HG03045 (cell line): ENCODE results near the gene ERBB3.
A peak's percentile ranks its signal among the peaks of the same experiment; 100 is the strongest.

Experiments used
- ATAC-seq: cut with Tn5 transposase; IDR thresholded peaks from one replicate; pipeline ENCODE4 v1.9.1; 2021; ENCODE audit warnings: mild to moderate bottlenecking, moderate library complexity; ENCODE audit not compliant: unreplicated experiment

Gene ERBB3

GRCh38 chr12:56078931-56079722 lies 838 bp upstream of the ERBB3 start:
- peak; percentile 58 for ATAC-seq

- ATAC-seq: no peak
Observed at GRCh38 chr12:56080556-56081138, 682 bp downstream of the ERBB3 start.

GRCh38 chr12:56081393-56082347 lies 1.7 kb downstream of the ERBB3 start:
- no peak for ATAC-seq

GRCh38 chr12:56082382-56082781 lies 2.4 kb downstream of the ERBB3 start:
- ATAC-seq: no peak

- ATAC-seq: no peak
Observed at GRCh38 chr12:56082967-56083366, 3.0 kb downstream of the ERBB3 start.

- no peak for ATAC-seq
Observed at GRCh38 chr12:56084958-56085543, 5.1 kb downstream of the ERBB3 start.

GRCh38 chr12:56086096-56086495 lies 6.1 kb downstream of the ERBB3 start:
- no peak for ATAC-seq

- no peak for ATAC-seq
Observed at GRCh38 chr12:56086608-56087007, 6.6 kb downstream of the ERBB3 start.

- no peak for ATAC-seq
Observed at GRCh38 chr12:56087220-56087619, 7.3 kb downstream of the ERBB3 start.

GRCh38 chr12:56097738-56098137 lies 17.8 kb downstream of the ERBB3 start:
- ATAC-seq: no peak

- ATAC-seq: no peak
Observed at GRCh38 chr12:56098592-56098991, 18.6 kb downstream of the ERBB3 start.

- ATAC-seq: no peak
Observed at GRCh38 chr12:56099787-56100186, 19.8 kb downstream of the ERBB3 start.

- ATAC-seq: no peak
Observed at GRCh38 chr12:56101045-56101444, 21.1 kb downstream of the ERBB3 start.

GRCh38 chr12:56102683-56103065 lies 22.7 kb downstream of the ERBB3 start:
- ATAC-seq: no peak

GRCh38 chr12:56103066-56103711 lies 23.2 kb downstream of the ERBB3 start:
- ATAC-seq: no peak

- ATAC-seq: no peak
Observed at GRCh38 chr12:56103823-56104108, 23.8 kb downstream of the ERBB3 start.

- peak; percentile 93 for ATAC-seq
Observed at GRCh38 chr12:56104109-56104814, 24.3 kb downstream of the ERBB3 start, which contains the start of gene PA2G4. Gene PA2G4 (plus strand): TSS chr12:56104559. CDS start chr12:56104738, 179 bp downstream.

GRCh38 chr12:56104815-56105608 lies 25.0 kb downstream of the ERBB3 start:
- ATAC-seq: no peak

- no peak for ATAC-seq
Observed at GRCh38 chr12:56105609-56105902, 25.6 kb downstream of the ERBB3 start.

GRCh38 chr12:56107242-56107641 lies 27.3 kb downstream of the ERBB3 start:
- ATAC-seq: no peak
